Measurements from ENCODE around the gene RGS19.

Gene RGS19

GRCh38 chr20:64101731-64102621, 22.7 kb upstream of the RGS19 start:
- Histone ChIP-seq H3K27me3 (ENCODE audit: control insufficient read depth in 2 of 2, insufficient read depth in 2 of 2, low read length in 2 of 2) (peaks cover 16 to 20% of the 10 kb centered on the region in 2 donors), H3K27ac (ENCODE audit: low read depth in 2 of 2, low read length in 2 of 2) (no peak overlapping the region), H3K4me1 (ENCODE audit: control insufficient read depth in 2 of 2, insufficient read depth in 2 of 2, low read length in 2 of 2) (no peaks in the 10 kb centered on the region), H3K36me3 (ENCODE audit: control insufficient read depth in 2 of 2, insufficient read depth in 2 of 2, low read length in 2 of 2) (peaks cover 0 to 2% of the 10 kb centered on the region in 2 donors), H3K9ac (ENCODE audit: low read depth in 1 of 2, low read length in 2 of 2) (no peak overlapping the region), H3K4me3 (ENCODE audit: low read length in 2 of 2) (no peak overlapping the region), H3K9me3 (ENCODE audit: control insufficient read depth in 2 of 2, low read length in 2 of 2) (no peaks in the 10 kb centered on the region)

- Histone ChIP-seq H3K4me3 (ENCODE audit: low read length in 2 of 2) (no peak overlapping the region), H3K27ac (ENCODE audit: low read depth in 2 of 2, low read length in 2 of 2) (no peak overlapping the region), H3K9ac (ENCODE audit: low read depth in 1 of 2, low read length in 2 of 2) (no peak overlapping the region), H3K4me1 (ENCODE audit: control insufficient read depth in 2 of 2, insufficient read depth in 2 of 2, low read length in 2 of 2) (no peaks in the 10 kb centered on the region), H3K9me3 (ENCODE audit: control insufficient read depth in 2 of 2, low read length in 2 of 2) (no peaks in the 10 kb centered on the region), H3K27me3 (ENCODE audit: control insufficient read depth in 2 of 2, insufficient read depth in 2 of 2, low read length in 2 of 2) (peaks cover 18 to 20% of the 10 kb centered on the region in 2 donors), H3K36me3 (ENCODE audit: control insufficient read depth in 2 of 2, insufficient read depth in 2 of 2, low read length in 2 of 2) (peaks cover 0 to 2% of the 10 kb centered on the region in 2 donors)
Observed at GRCh38 chr20:64100946-64101688, 21.8 kb upstream of the RGS19 start.

- Histone ChIP-seq H3K36me3 (ENCODE audit: control insufficient read depth in 2 of 2, insufficient read depth in 2 of 2, low read length in 2 of 2) (peaks cover 0 to 2% of the 10 kb centered on the region in 2 donors), H3K9ac (ENCODE audit: low read depth in 1 of 2, low read length in 2 of 2) (no peak overlapping the region), H3K27me3 (ENCODE audit: control insufficient read depth in 2 of 2, insufficient read depth in 2 of 2, low read length in 2 of 2) (peaks cover 20 to 22% of the 10 kb centered on the region in 2 donors)
Observed at GRCh38 chr20:64100566-64100888, 21.2 kb upstream of the RGS19 start.

GRCh38 chr20:64099880-64100565, 20.7 kb upstream of the RGS19 start:
- H3K9me3 ChIP-seq (ENCODE audit: control insufficient read depth in 2 of 2, low read length in 2 of 2) = no peaks in the 10 kb centered on the region
- H3K9ac ChIP-seq (ENCODE audit: low read depth in 1 of 2, low read length in 2 of 2) = no peak overlapping the region
- H3K4me1 ChIP-seq (ENCODE audit: control insufficient read depth in 2 of 2, insufficient read depth in 2 of 2, low read length in 2 of 2) = no peaks in the 10 kb centered on the region
- peaks cover 20 to 23% of the 10 kb centered on the region in 2 donors for H3K27me3 ChIP-seq (ENCODE audit: control insufficient read depth in 2 of 2, insufficient read depth in 2 of 2, low read length in 2 of 2)
- peaks cover 0 to 2% of the 10 kb centered on the region in 2 donors for H3K36me3 ChIP-seq (ENCODE audit: control insufficient read depth in 2 of 2, insufficient read depth in 2 of 2, low read length in 2 of 2)
- H3K4me3 ChIP-seq (ENCODE audit: low read length in 2 of 2) = no peak overlapping the region
- H3K27ac ChIP-seq (ENCODE audit: low read depth in 2 of 2, low read length in 2 of 2) = no peak overlapping the region

More at GRCh38 chr20:64100566-64100888, 21.2 kb upstream of the RGS19 start:
- Histone ChIP-seq H3K4me1 (ENCODE audit: control insufficient read depth in 2 of 2, insufficient read depth in 2 of 2, low read length in 2 of 2) (no peaks in the 10 kb centered on the region), H3K9me3 (ENCODE audit: control insufficient read depth in 2 of 2, low read length in 2 of 2) (no peaks in the 10 kb centered on the region), H3K4me3 (ENCODE audit: low read length in 2 of 2) (no peak overlapping the region), H3K27ac (ENCODE audit: low read depth in 2 of 2, low read length in 2 of 2) (no peak overlapping the region)

GRCh38 chr20:64099086-64099786, 19.9 kb upstream of the RGS19 start:
- H3K9me3 ChIP-seq (ENCODE audit: control insufficient read depth in 2 of 2, low read length in 2 of 2) = no peaks in the 10 kb centered on the region
- peaks cover 20 to 23% of the 10 kb centered on the region in 2 donors for H3K27me3 ChIP-seq (ENCODE audit: control insufficient read depth in 2 of 2, insufficient read depth in 2 of 2, low read length in 2 of 2)
- no peak overlapping the region for H3K9ac ChIP-seq (ENCODE audit: low read depth in 1 of 2, low read length in 2 of 2)
- no peak overlapping the region for H3K4me3 ChIP-seq (ENCODE audit: low read length in 2 of 2)
- H3K4me1 ChIP-seq (ENCODE audit: control insufficient read depth in 2 of 2, insufficient read depth in 2 of 2, low read length in 2 of 2) = no peaks in the 10 kb centered on the region
- no peak overlapping the region for H3K27ac ChIP-seq (ENCODE audit: low read depth in 2 of 2, low read length in 2 of 2)
- H3K36me3 ChIP-seq (ENCODE audit: control insufficient read depth in 2 of 2, insufficient read depth in 2 of 2, low read length in 2 of 2) = peaks cover 0 to 2% of the 10 kb centered on the region in 2 donors

GRCh38 chr20:64098471-64099013, 19.2 kb upstream of the RGS19 start:
- H3K4me3 ChIP-seq (ENCODE audit: low read length in 2 of 2) = no peak overlapping the region
- H3K9ac ChIP-seq (ENCODE audit: low read depth in 1 of 2, low read length in 2 of 2) = no peak overlapping the region
- peaks cover 20 to 22% of the 10 kb centered on the region in 2 donors for H3K27me3 ChIP-seq (ENCODE audit: control insufficient read depth in 2 of 2, insufficient read depth in 2 of 2, low read length in 2 of 2)
- no peaks in the 10 kb centered on the region for H3K4me1 ChIP-seq (ENCODE audit: control insufficient read depth in 2 of 2, insufficient read depth in 2 of 2, low read length in 2 of 2)
- H3K9me3 ChIP-seq (ENCODE audit: control insufficient read depth in 2 of 2, low read length in 2 of 2) = no peaks in the 10 kb centered on the region
- no peak overlapping the region for H3K27ac ChIP-seq (ENCODE audit: low read depth in 2 of 2, low read length in 2 of 2)
- peaks cover 0 to 2% of the 10 kb centered on the region in 2 donors for H3K36me3 ChIP-seq (ENCODE audit: control insufficient read depth in 2 of 2, insufficient read depth in 2 of 2, low read length in 2 of 2)

GRCh38 chr20:64096535-64096934, 17.2 kb upstream of the RGS19 start:
- peaks cover 0 to 2% of the 10 kb centered on the region in 2 donors for H3K36me3 ChIP-seq (ENCODE audit: control insufficient read depth in 2 of 2, insufficient read depth in 2 of 2, low read length in 2 of 2)
- no peak overlapping the region for H3K9ac ChIP-seq (ENCODE audit: low read depth in 1 of 2, low read length in 2 of 2)
- no peak overlapping the region for H3K4me3 ChIP-seq (ENCODE audit: low read length in 2 of 2)
- H3K27me3 ChIP-seq (ENCODE audit: control insufficient read depth in 2 of 2, insufficient read depth in 2 of 2, low read length in 2 of 2) = peaks cover 13 to 21% of the 10 kb centered on the region in 2 donors
- H3K4me1 ChIP-seq (ENCODE audit: control insufficient read depth in 2 of 2, insufficient read depth in 2 of 2, low read length in 2 of 2) = no peaks in the 10 kb centered on the region
- no peak overlapping the region for H3K27ac ChIP-seq (ENCODE audit: low read depth in 2 of 2, low read length in 2 of 2)
- H3K9me3 ChIP-seq (ENCODE audit: control insufficient read depth in 2 of 2, low read length in 2 of 2) = no peaks in the 10 kb centered on the region

- no peaks in the 10 kb centered on the region for H3K4me1 ChIP-seq (ENCODE audit: control insufficient read depth in 2 of 2, insufficient read depth in 2 of 2, low read length in 2 of 2)
- H3K27ac ChIP-seq (ENCODE audit: low read depth in 2 of 2, low read length in 2 of 2) = no peak overlapping the region
Observed at GRCh38 chr20:64095927-64096326, 16.6 kb upstream of the RGS19 start.

GRCh38 chr20:64095455-64095854, 16.1 kb upstream of the RGS19 start:
- Histone ChIP-seq H3K4me1 (ENCODE audit: control insufficient read depth in 2 of 2, insufficient read depth in 2 of 2, low read length in 2 of 2) (no peaks in the 10 kb centered on the region), H3K27me3 (ENCODE audit: control insufficient read depth in 2 of 2, insufficient read depth in 2 of 2, low read length in 2 of 2) (peaks cover 8 to 10% of the 10 kb centered on the region in 2 donors), H3K27ac (ENCODE audit: low read depth in 2 of 2, low read length in 2 of 2) (no peak overlapping the region), H3K9me3 (ENCODE audit: control insufficient read depth in 2 of 2, low read length in 2 of 2) (no peaks in the 10 kb centered on the region), H3K4me3 (ENCODE audit: low read length in 2 of 2) (no peak overlapping the region), H3K9ac (ENCODE audit: low read depth in 1 of 2, low read length in 2 of 2) (no peak overlapping the region), H3K36me3 (ENCODE audit: control insufficient read depth in 2 of 2, insufficient read depth in 2 of 2, low read length in 2 of 2) (peaks cover 0 to 2% of the 10 kb centered on the region in 2 donors)

More at GRCh38 chr20:64095927-64096326, 16.6 kb upstream of the RGS19 start:
- no peak overlapping the region for H3K9ac ChIP-seq (ENCODE audit: low read depth in 1 of 2, low read length in 2 of 2)
- no peak overlapping the region for H3K4me3 ChIP-seq (ENCODE audit: low read length in 2 of 2)
- H3K27me3 ChIP-seq (ENCODE audit: control insufficient read depth in 2 of 2, insufficient read depth in 2 of 2, low read length in 2 of 2) = peaks cover 8 to 15% of the 10 kb centered on the region in 2 donors
- no peaks in the 10 kb centered on the region for H3K9me3 ChIP-seq (ENCODE audit: control insufficient read depth in 2 of 2, low read length in 2 of 2)
- peaks cover 0 to 2% of the 10 kb centered on the region in 2 donors for H3K36me3 ChIP-seq (ENCODE audit: control insufficient read depth in 2 of 2, insufficient read depth in 2 of 2, low read length in 2 of 2)

All from mucosa of rectum (tissue), 2 donors.